ENCODE data around the gene GDAP2.
A peak's percentile ranks its signal among the peaks of the same experiment; 100 is the strongest.
"Not testable (repeated sequence)": the region's sequence is repeated elsewhere in the genome, so short reads cannot be mapped to it uniquely, and the experiment has no call there.

Gene GDAP2

GRCh38 chr1:117897551-117897950, 31.9 kb downstream of the GDAP2 start:
- no peak for FAIRE-seq

GRCh38 chr1:117895482-117896114, 33.8 kb downstream of the GDAP2 start:
- peak; percentile 78 for FAIRE-seq

GRCh38 chr1:117894078-117894477, 35.3 kb downstream of the GDAP2 start:
- no peak for FAIRE-seq

- no peak for FAIRE-seq
Measured at GRCh38 chr1:117892512-117892911, 36.9 kb downstream of the GDAP2 start.

GRCh38 chr1:117890452-117890851, 39.0 kb downstream of the GDAP2 start:
- FAIRE-seq, result no peak

GRCh38 chr1:117886101-117886795, 43.2 kb downstream of the GDAP2 start:
- no peak for FAIRE-seq

- no peak for FAIRE-seq
Measured at GRCh38 chr1:117883616-117884015, 45.8 kb downstream of the GDAP2 start.

GRCh38 chr1:117879284-117879683, 50.1 kb downstream of the GDAP2 start:
- FAIRE-seq, result no peak

- no peak for FAIRE-seq
Measured at GRCh38 chr1:117877823-117878222, 51.6 kb downstream of the GDAP2 start.

- no peak for FAIRE-seq
Measured at GRCh38 chr1:117871013-117871412, 58.4 kb downstream of the GDAP2 start.

GRCh38 chr1:117861694-117862093, 67.7 kb downstream of the GDAP2 start:
- no peak for FAIRE-seq

GRCh38 chr1:117860896-117861610, 68.4 kb downstream of the GDAP2 start:
- FAIRE-seq, result no peak

GRCh38 chr1:117859901-117860300, 69.5 kb downstream of the GDAP2 start:
- FAIRE-seq, result no peak

- FAIRE-seq, result no peak
Measured at GRCh38 chr1:117857418-117857817, 72.0 kb downstream of the GDAP2 start.

GRCh38 chr1:117852853-117853553, 76.4 kb downstream of the GDAP2 start:
- no peak for FAIRE-seq

GRCh38 chr1:117851687-117852086, 77.7 kb downstream of the GDAP2 start:
- no peak for FAIRE-seq

- no peak for FAIRE-seq
Measured at GRCh38 chr1:117846674-117847425, 82.6 kb downstream of the GDAP2 start.

GRCh38 chr1:117844478-117844877, 84.9 kb downstream of the GDAP2 start:
- FAIRE-seq, result not testable (repeated sequence)

- no peak for FAIRE-seq
Measured at GRCh38 chr1:117843791-117844190, 85.6 kb downstream of the GDAP2 start.

GRCh38 chr1:117842408-117843170, 86.8 kb downstream of the GDAP2 start:
- FAIRE-seq, result no peak

- no peak for FAIRE-seq
Measured at GRCh38 chr1:117841117-117841650, 88.2 kb downstream of the GDAP2 start.
